AML-193 (cell line): ENCODE measurements around the gene TRAPPC3.
"Not testable (repeated sequence)": the region's sequence is repeated elsewhere in the genome, so short reads cannot be mapped to it uniquely, and the experiment has no call there.

Experiments
- DNase-seq, 2 experiments: peaks; one replicate each; lab custom pipeline; 2025; lab: John Stamatoyannopoulos, UW

The TRAPPC3 gene

GRCh38 chr1:36149237-36149972 is at the start of gene TRAPPC3:
Gene TRAPPC3 (minus strand): TSS chr1:36149486. CDS start chr1:36149378, 108 bp downstream.
- DNase-seq: peak; percentile 97 to 98

- no peak for DNase-seq
These were observed 49.4 kb upstream of the TRAPPC3 start for GRCh38 chr1:36198641-36199040.

DNA sequence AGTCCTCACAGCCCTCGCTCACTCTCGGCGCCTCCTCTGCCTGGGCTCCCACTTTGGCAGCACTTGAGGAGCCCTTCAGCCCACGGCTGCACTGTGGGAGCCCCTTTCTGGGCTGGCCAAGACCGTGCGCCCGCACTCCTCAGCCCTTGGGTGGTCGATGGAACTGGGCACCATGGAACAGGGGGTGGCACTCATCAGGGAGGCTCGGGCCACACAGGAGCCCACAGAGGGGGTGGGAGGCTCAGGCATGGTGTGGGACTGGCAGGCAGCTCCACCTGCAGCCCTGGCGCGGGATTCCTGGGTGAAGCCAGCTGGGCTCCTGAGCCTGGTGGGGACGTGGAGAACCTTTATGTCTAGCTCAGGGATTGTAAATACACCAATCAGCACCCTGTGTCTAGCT is 47.5 kb upstream of the TRAPPC3 start:
- DNase-seq: not testable (repeated sequence)

DNA sequence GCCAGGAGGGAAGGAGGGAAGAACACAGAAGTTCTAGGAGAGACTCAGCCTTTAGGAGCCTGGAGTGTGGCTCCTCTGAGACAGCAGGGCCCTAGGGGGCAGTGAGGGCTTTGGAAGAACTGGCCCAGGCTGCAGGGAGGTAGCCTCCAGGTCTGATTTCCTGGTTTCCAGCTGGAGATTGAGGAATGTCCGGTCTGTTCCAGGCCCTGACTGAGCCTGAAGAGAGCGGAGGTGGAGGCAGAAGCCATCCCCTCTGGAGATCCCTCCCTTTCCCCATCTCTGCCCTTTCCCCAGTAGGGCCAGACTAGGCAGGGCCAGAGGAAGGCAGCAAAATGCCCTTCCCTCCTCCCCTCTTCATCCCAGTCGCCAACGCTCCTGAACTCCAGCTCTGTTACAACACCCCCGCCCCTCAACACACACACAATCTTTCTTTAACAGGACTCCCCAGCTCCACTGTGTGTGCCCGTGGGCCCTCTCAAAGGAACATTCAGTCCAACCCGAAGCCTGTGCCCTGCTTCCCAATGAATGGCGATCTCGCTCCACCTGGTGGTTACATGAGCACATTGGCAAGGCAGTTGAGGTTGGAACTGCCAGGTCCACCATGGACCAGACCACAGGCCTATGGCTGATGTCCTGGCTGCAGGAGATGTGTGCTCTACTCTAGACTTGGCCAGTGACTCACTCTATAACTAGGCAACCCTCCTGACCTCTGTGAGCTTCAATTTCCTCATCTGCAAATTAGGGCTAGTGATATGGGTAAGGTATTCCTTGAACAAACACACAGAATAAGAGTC is 38.7 kb upstream of the TRAPPC3 start:
- peak; percentile 80 to 83 for DNase-seq

DNA sequence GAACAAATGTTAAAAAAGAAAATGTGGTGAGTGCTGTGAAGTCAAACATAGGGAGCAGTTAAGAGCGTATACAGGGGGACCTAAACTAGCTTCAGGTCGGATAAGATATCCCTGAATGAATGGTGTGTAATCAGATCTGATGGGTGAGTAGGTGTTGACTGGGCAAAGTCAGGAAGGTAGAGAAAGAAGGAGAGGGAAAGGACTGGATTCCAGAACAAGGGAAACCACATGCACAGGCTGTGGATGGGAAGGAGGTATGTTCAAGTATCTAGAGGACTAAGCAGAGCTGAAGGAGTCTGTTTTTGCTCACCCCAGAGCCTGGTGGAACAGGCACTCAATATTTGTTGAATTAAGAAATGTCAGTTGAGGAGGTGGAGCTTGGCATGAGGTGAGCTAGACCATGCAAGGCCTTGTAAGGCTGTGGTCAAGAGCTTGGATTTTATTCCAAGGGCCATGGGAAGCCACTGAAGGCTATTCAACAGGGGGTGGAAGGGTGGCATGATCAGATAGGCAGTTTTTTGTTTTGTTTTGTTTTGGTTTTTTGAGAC is 34.1 kb upstream of the TRAPPC3 start:
- no peak for DNase-seq

DNA sequence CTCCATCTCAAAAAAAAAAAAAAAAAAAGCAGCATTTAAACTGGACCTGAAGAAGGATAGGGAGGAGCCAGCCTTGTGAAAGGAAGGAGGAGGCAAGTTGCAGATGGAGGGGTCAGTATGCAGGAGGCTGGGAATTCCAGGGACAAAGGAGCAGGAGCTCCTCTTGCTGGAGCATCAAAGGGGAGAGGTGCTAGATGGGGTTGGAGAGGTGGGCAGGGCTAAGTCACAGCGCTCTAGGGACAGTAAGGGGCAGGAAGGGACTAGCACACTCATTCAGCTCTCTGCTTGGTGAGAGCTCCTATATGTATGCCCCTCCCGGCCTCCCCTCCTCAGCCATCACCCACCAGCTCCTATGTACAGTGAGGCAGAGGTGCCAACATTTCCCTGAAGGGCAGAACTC is 33.4 kb upstream of the TRAPPC3 start:
- no peak for DNase-seq

GRCh38 chr1:36179220-36179600 is 29.9 kb upstream of the TRAPPC3 start:
- DNase-seq: no peak

- no peak for DNase-seq
These were observed 29.4 kb upstream of the TRAPPC3 start for GRCh38 chr1:36178471-36179219.

GRCh38 chr1:36177589-36178431 is 28.5 kb upstream of the TRAPPC3 start:
- no peak for DNase-seq

DNA sequence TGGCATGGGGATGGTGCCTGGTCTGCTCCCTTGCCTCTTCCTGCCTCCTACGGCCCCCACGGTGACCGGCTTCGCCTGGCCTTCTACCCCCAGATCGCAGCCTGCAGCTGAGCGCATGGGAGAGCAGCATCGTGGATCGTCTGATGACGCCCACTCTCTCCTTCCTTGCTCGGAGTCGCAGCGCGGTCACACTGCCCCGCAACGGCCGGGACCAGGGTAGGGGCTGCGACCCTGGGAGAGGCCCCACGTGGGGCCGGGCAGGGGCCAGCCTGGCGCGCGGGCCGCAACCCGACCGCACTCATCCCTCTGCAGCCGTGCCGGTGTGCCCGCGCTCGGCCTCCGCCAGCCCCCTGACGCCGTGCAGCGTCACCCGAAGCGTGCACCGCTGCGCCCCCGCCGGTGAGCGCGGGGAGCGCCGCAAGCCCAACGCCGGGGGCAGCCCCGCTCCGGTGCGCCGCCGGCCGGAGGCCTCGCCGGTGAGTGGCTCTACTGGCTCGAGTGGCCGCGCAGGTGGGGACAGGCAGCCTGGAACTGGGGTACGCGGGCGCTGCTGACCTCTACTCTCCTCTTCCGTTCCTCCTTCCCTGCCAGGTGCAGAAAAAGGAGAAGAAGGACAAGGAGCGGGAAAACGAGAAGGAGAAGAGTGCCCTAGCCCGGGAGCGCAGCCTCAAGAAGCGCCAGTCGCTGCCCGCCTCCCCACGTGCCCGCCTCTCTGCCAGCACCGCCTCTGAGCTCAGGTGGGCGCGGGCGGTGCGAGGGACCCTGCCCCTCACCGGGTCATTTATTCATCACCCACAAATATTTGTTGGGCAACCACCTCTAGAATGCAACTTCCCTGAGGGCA is 27.0 kb upstream of the TRAPPC3 start:
- no peak for DNase-seq

GRCh38 chr1:36175137-36176095 is 26.1 kb upstream of the TRAPPC3 start:
- no peak for DNase-seq

DNA sequence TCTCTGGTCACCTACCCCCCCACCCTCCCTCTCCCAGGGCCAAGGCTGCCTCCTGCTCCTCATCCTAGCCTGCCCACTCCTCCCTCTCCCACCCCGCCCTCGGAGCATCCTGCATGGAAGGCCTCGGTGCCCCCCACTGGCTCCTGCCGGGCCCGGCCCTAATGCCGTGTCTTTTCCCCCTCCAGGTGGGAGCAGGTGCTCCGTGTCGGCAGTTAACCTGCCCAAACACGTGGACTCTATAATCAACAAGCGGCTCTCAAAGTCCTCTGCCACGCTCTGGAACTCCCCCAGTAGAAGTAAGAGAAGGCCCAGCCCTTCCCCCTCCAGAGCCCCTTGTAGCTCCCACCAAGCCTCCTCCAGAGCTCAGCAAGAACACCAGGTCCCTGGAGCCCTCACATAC is 25.4 kb upstream of the TRAPPC3 start:
- no peak for DNase-seq

DNA sequence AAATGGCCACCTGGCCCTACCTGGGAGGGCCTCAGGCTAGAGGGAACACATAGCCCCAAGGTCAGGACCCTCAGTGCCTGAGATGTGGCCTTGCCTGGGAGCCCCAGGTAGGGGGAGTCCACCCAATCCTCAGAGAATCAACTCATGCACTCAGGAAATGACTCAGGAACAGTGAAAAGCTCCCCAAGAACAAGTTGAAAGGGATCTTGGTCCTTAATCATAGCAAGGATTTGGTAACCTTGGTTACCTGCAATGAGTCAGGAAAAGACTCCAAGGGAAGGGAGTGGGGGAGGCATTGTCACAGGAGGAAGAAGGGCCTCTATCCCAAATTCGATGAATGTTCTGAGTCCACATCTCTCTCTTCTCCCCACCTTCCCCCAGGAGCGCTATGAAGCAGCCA is 23.7 kb upstream of the TRAPPC3 start:
- DNase-seq: no peak

DNA sequence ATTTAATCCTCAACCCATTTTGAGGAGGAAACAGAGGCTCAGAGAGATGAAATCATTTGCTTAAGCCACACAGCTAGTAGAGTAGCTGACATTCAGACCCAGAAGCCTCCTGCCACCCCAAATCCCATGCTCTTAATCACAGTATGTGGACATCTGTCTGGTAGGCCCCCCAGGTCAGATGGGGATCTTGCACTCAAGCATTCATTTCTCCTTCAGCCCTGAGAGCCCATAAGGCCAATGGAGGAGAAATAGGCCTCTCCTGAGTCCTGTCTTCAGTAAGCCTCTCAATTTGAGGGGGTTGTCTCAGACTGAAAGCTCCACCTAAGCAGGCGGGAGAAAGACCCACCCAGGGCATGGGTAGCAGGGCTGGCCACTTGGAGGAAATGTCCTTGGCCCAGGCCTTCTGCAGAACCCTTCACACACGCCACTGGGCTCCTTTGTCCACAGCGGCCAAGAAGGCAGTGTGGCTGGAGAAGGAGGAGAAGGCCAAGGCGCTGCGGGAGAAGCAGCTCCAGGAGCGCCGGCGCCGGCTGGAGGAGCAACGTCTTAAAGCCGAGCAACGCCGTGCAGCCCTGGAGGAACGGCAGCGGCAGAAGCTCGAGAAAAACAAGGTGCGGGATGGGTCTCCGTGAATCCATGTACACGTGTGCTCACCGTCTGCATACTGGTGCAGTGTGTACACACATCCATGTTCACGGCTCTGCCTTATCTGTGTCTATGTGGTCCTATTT is 22.9 kb upstream of the TRAPPC3 start:
- no peak for DNase-seq

DNA sequence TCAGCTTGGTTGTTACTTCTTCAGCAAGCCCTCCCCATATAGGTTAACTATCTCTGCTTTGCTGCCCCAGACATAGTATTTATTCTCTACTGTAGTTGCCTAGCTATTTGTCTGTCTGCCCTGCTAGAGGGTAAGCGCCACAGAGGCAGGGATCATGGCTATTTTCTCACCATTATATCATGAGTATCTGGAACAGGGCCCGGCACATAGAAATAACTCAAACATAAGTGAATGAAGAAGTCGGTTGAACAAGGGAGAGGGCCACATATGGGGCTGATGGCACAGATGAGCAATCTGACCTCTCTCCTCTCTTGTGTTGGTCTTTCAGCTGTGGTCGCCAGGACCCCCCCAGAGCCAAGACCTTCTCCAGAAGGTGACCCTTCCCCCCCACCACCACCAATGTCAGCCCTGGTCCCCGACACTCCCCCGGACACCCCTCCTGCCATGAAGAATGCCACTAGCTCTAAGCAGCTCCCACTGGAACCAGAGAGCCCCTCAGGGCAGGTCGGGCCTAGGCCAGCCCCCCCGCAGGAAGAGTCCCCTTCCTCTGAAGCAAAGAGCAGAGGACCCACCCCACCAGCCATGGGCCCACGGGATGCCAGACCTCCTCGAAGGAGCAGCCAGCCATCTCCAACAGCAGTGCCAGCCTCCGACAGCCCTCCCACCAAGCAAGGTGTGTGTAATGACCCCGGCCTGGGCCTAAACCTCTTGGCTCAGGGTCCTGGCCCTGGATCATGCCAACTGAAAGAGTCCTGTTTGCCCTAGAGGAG is 21.5 kb upstream of the TRAPPC3 start:
- DNase-seq: no peak

- DNase-seq: no peak
These were observed 19.2 kb upstream of the TRAPPC3 start for GRCh38 chr1:36168514-36168913.

- no peak for DNase-seq
These were observed 17.9 kb upstream of the TRAPPC3 start for GRCh38 chr1:36166938-36167905.
